Measurements from ENCODE around the gene FBH1.
A peak's percentile ranks its signal among the peaks of the same experiment; 100 is the strongest.
"Not testable (repeated sequence)": the region's sequence is repeated elsewhere in the genome, so short reads cannot be mapped to it uniquely, and the experiment has no call there.

The FBH1 gene

DNA sequence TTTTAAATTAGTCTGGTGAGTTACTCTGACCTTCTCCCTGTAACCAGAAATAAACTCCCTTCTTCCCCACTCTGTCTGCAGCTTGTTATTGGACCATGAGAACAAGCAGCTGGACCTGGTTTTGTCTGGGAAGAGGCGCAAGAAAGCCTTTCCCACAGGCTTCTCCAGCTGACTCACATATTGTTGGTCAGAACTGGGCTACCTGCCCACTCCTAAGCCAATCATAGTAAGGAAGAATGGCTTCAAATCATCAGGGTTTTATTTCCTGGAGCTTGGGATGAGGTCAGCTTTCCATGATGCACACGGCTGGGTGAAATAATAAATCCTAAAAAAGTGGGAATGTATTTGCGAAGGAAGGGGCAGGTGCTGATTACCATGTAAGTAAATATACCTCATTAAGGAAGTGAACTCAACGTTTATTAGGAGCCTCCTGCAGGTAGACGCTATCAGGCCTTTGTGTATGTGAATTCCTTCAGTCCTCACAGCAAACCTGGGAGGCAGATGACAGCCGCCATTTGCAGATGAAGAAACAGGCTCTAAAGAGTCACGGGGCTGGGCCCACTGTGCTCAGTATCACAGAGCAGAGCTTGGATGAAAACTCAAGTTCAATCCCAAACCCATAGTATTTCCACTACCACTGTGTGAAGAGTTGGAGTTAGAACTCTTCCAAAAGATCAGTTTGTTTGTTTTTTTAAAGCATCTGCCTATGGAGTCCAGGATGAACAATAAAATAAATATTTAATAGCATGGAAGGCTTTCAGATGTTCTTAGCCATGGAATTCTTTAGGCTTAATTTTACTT, 54.5 kb downstream of the FBH1 start:
- Histone ChIP-seq H3K36me3 (replicated peaks) (no peaks in the 10 kb centered on the region), H3K4me3 (ENCODE audit: low read depth, low read length) (no peak overlapping the region), H3K27me3 (replicated peaks) (no peaks in the 10 kb centered on the region), H3K27ac (peak overlapping the region; percentile 84)
- no peak for TF ChIP-seq CTCF (IDR thresholded peaks at IDR 0.05; ENCODE audit: low read depth, low read length, missing control alignments)
- peak; percentile 98 for DNase-seq
- in situ Hi-C loops (cut with HindIII; ENCODE audit: low pct_ligation_motif_present, low sequenced_read_pairs): no loop called here

DNA sequence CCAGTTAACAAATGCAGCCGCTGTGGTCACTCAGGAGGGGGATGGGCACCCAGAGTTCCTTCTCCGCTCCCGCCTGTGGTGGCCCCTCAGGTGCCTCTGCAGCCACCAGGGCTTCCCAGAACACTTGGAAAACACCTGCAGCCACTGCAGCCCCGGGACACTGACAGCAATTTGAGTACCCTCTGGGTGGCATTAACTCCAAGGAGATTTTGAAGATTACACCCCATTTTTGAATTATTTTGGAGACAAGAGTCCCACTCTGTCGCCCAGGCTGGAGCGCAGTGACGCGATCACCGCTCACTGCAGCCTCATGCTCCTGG, 55.1 kb downstream of the FBH1 start:
- DNase-seq: no peak

DNA sequence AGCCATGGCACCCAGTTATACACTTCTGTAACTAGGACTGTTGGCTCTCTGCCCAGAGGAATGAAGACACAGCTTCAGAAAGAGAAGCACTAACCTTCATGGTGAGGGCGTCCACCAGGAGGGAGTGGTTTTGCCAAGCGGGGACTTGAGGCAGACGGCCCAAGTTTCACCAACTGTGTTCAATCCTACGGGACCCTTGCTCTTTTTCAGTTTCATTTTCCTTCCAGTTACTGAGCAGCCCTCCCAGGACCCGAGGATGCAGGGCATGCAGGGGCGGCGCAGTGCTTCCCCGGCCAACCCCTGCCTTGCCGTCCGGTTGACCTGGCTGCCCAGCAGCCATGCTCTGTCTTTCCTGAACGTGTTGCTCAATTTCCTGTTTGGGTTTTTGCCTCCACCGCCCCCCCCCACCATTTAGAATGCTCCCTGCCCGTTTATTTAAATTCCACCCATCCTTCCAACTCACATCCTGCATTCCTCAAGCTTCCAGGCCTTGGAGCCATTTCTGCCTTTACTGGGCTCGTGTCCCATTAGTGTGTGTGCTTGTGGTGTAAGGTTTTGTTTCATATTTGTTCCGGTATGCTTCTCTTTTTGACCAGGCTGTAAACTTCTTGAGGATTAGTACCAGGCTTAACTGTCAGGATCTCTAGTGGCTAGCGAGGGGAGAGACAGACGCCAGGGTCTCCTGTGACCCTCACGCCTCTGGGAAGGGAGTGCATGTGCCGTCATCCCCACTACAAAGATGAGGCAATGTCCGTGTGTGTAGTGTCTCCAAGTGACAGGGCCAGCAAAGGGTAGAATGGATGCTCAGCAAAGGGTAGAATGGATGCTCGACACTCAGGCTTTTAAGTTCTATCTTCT, 55.7 kb downstream of the FBH1 start:
- Histone ChIP-seq H3K27ac (peak overlapping the region; percentile 84), H3K4me3 (ENCODE audit: low read depth, low read length) (no peak overlapping the region), H3K36me3 (replicated peaks) (no peaks in the 10 kb centered on the region), H3K27me3 (replicated peaks) (no peaks in the 10 kb centered on the region)
- TF ChIP-seq CTCF (IDR thresholded peaks at IDR 0.05; ENCODE audit: low read depth, low read length, missing control alignments): no peak
- peak; percentile 37 for DNase-seq
- in situ Hi-C loops (cut with HindIII; ENCODE audit: low pct_ligation_motif_present, low sequenced_read_pairs): no loop called here

More for the DNA sequence above, 55.1 kb downstream of the FBH1 start:
- H3K4me3 ChIP-seq (ENCODE audit: low read depth, low read length): no peak overlapping the region
- no peaks in the 10 kb centered on the region for H3K36me3 ChIP-seq (replicated peaks)
- H3K27ac ChIP-seq: peak overlapping the region; percentile 84
- in situ Hi-C loops (cut with HindIII; ENCODE audit: low pct_ligation_motif_present, low sequenced_read_pairs): no loop called here
- H3K27me3 ChIP-seq (replicated peaks): no peaks in the 10 kb centered on the region
- TF ChIP-seq CTCF (IDR thresholded peaks at IDR 0.05; ENCODE audit: low read depth, low read length, missing control alignments): no peak

- H3K4me3 ChIP-seq (ENCODE audit: low read depth, low read length); H3K27me3 ChIP-seq (replicated peaks); DNase-seq; H3K36me3 ChIP-seq (replicated peaks); in situ Hi-C loops (cut with HindIII; ENCODE audit: low pct_ligation_motif_present, low sequenced_read_pairs); H3K27ac ChIP-seq: not testable (repeated sequence)
These were observed 56.4 kb downstream of the FBH1 start for GRCh38 chr10:5946419-5946775.

GRCh38 chr10:5946786-5947185, 56.7 kb downstream of the FBH1 start:
- H3K27me3 ChIP-seq (replicated peaks): no peaks in the 10 kb centered on the region
- H3K27ac ChIP-seq: no peak overlapping the region
- no peak for TF ChIP-seq CTCF (IDR thresholded peaks at IDR 0.05; ENCODE audit: low read depth, low read length, missing control alignments)
- DNase-seq: no peak
- no peaks in the 10 kb centered on the region for H3K36me3 ChIP-seq (replicated peaks)
- no peak overlapping the region for H3K4me3 ChIP-seq (ENCODE audit: low read depth, low read length)
- in situ Hi-C loops (cut with HindIII; ENCODE audit: low pct_ligation_motif_present, low sequenced_read_pairs): no loop called here

DNA sequence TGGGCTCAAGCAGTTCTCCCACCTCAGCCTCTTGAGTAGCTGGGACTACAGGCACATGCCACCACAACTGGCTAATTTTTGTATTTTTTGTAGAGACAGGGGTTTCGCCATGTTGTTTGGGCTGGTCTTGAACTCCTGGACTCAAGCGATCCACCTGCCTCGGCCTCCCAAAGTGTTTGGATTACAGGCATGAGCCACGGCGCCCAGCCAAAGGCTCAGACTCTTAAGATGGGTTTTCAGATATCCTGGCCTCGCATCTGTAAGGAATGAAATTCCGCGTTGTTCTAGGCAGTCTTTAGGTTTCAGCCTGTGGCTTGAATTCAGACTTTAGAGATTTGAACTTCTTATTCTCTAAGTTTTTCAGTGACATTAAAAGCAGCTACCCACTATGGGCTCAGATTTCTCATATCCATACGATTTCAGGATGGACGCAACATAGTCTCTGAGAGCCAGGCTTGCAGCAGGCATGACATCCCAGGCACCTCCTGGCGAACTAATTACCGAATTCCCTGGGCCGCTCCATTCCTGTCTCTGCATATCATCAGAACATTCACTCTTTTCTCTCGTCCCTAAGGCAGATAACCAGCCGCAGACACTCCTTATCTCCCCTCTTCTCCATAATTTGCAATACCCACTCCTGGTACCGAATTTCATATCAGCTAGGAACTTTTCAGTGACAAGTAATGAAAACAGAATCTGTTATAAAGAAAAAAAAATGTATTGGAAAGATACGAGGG, 57.6 kb downstream of the FBH1 start:
- in situ Hi-C loops (cut with HindIII; ENCODE audit: low pct_ligation_motif_present, low sequenced_read_pairs): no loop called here
- Histone ChIP-seq H3K4me3 (ENCODE audit: low read depth, low read length) (no peak overlapping the region), H3K27ac (no peak overlapping the region), H3K27me3 (replicated peaks) (no peaks in the 10 kb centered on the region), H3K36me3 (replicated peaks) (no peaks in the 10 kb centered on the region)
- no peak for TF ChIP-seq CTCF (IDR thresholded peaks at IDR 0.05; ENCODE audit: low read depth, low read length, missing control alignments)
- DNase-seq: no peak

Data from brain microvascular endothelial cell (primary cell).